ENCODE results near the gene ABHD17B.

DNA sequence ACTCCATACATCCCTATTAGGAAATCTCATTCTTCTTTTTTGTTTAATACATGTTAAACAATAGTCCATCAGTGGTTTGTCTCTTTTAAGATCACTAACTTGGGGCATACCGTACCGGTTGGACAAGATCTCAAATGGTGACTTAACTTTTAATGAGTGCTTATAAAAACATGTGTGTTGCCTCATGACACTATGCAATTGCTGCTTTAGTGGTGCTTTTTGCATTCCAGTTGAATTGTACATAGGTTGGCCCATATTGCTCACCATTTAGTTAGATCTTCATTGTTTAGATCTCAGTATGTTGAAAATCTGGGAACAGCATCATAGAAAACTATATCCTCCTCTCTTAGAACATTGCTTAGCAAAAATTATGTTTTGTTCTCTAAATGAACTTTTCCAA is 18.2 kb upstream of the ABHD17B start:
- TF ChIP-seq, protein P1, sequence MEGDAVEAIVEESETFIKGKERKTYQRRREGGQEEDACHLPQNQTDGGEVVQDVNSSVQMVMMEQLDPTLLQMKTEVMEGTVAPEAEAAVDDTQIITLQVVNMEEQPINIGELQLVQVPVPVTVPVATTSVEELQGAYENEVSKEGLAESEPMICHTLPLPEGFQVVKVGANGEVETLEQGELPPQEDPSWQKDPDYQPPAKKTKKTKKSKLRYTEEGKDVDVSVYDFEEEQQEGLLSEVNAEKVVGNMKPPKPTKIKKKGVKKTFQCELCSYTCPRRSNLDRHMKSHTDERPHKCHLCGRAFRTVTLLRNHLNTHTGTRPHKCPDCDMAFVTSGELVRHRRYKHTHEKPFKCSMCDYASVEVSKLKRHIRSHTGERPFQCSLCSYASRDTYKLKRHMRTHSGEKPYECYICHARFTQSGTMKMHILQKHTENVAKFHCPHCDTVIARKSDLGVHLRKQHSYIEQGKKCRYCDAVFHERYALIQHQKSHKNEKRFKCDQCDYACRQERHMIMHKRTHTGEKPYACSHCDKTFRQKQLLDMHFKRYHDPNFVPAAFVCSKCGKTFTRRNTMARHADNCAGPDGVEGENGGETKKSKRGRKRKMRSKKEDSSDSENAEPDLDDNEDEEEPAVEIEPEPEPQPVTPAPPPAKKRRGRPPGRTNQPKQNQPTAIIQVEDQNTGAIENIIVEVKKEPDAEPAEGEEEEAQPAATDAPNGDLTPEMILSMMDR (IDR thresholded peaks at IDR 0.05): no peak
- TF ChIP-seq POLR2A (IDR thresholded peaks at IDR 0.05): no peak
